ENCODE results near the gene ERVK3-1.

DNA sequence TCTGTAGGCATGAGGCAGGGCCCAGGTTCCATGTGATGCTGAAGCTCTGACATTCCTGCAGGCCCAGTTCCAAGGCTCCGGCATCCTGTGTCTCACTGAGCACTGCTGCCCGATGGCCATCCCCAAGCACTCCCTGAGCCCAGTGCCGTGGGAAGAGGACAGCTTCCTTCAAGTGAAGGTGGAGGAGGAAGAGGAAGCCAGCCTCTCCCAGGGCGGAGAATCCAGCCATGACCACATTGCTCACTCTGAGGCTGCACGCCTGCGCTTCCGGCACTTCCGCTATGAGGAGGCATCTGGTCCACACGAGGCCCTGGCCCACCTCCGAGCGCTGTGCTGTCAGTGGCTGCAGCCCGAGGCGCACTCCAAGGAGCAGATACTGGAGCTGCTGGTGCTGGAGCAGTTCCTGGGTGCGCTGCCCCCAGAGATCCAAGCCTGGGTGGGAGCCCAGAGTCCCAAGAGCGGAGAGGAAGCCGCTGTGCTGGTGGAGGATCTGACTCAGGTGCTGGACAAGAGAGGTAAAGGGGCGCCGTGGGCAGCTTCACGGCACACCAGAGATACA is 29.6 kb downstream of the ERVK3-1 start:
- TF ChIP-seq, protein P1, sequence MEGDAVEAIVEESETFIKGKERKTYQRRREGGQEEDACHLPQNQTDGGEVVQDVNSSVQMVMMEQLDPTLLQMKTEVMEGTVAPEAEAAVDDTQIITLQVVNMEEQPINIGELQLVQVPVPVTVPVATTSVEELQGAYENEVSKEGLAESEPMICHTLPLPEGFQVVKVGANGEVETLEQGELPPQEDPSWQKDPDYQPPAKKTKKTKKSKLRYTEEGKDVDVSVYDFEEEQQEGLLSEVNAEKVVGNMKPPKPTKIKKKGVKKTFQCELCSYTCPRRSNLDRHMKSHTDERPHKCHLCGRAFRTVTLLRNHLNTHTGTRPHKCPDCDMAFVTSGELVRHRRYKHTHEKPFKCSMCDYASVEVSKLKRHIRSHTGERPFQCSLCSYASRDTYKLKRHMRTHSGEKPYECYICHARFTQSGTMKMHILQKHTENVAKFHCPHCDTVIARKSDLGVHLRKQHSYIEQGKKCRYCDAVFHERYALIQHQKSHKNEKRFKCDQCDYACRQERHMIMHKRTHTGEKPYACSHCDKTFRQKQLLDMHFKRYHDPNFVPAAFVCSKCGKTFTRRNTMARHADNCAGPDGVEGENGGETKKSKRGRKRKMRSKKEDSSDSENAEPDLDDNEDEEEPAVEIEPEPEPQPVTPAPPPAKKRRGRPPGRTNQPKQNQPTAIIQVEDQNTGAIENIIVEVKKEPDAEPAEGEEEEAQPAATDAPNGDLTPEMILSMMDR (IDR thresholded peaks at IDR 0.05 in 4 of 5, conservative IDR thresholded peaks at IDR 0.05 in 1 of 5): no peak
- no peak for TF ChIP-seq POLR2A (IDR thresholded peaks at IDR 0.05)
